ENCODE data around the gene TRIM9. TPM values are rescaled to one million over a fixed set of nuclear protein-coding genes. Genes with fewer than 3 reads are reported as not detected.

Gene TRIM9
- total and polyA plus RNA-seq, 2 donors (not counting 3 experiments of a cell fraction or from before 2014, with no cell fraction given): not detected

- Histone ChIP-seq H4K20me1 (replicated peaks; ENCODE audit: control insufficient read depth, extremely low read depth, insufficient read depth, low read length) (no peaks in the 10 kb centered on the region), H3K9me3 (replicated peaks; ENCODE audit: control insufficient read depth, insufficient read depth, low read length) (no peaks in the 10 kb centered on the region), H3K4me1 (ENCODE audit: control insufficient read depth, extremely low read depth, insufficient read depth, low read length) (no peaks in the 10 kb centered on the region), H3K27me3 (ENCODE audit: control insufficient read depth in 2 of 2, insufficient read depth in 2 of 2, low read length in 2 of 2) (peaks cover 8 to 16% of the 10 kb centered on the region in 2 experiments), H3K9me1 (replicated peaks; ENCODE audit: control insufficient read depth, extremely low read depth, insufficient read depth, low read length) (no peaks in the 10 kb centered on the region), H3K36me3 (ENCODE audit: control insufficient read depth in 2 of 2, extremely low read depth in 1 of 2, insufficient read depth in 2 of 2, low read length in 2 of 2) (no peaks in the 10 kb centered on the region), H2AFZ (ENCODE audit: low read depth, low read length) (no peak overlapping the region), H3K27ac (ENCODE audit: insufficient read depth, low read depth, low read length) (no peak overlapping the region), H3K79me2 (ENCODE audit: control insufficient read depth, insufficient read depth, low read length) (no peaks in the 10 kb centered on the region), H3K4me2 (ENCODE audit: insufficient read depth, low read length) (no peak overlapping the region), H3K9ac (replicated peaks; ENCODE audit: extremely low read depth, insufficient read depth, low read length) (no peak overlapping the region), H3K4me3 (replicated peaks in 1 of 3; ENCODE audit: insufficient read depth in 1 of 3, low read depth in 1 of 3, low read length in 3 of 3) (no peak overlapping the region)
- intact Hi-C loops (cut with micrococcal nuclease): no loop called here
- FAIRE-seq: no peak
- POLR2A ChIA-PET: no interaction called here
- BruUV-seq (replicated peaks): no TSS peak
- no peak for DNase-seq (ENCODE audit: low read depth, low spot score)
- no peak for TF ChIP-seq EZH2 (IDR thresholded peaks at IDR 0.05; ENCODE audit: borderline replicate concordance, low read depth, low read length, severe bottlenecking)
- TF ChIP-seq FOS (IDR thresholded peaks at IDR 0.05; ENCODE audit: borderline replicate concordance, insufficient read depth, low read length): no peak
- TF ChIP-seq, protein P1, sequence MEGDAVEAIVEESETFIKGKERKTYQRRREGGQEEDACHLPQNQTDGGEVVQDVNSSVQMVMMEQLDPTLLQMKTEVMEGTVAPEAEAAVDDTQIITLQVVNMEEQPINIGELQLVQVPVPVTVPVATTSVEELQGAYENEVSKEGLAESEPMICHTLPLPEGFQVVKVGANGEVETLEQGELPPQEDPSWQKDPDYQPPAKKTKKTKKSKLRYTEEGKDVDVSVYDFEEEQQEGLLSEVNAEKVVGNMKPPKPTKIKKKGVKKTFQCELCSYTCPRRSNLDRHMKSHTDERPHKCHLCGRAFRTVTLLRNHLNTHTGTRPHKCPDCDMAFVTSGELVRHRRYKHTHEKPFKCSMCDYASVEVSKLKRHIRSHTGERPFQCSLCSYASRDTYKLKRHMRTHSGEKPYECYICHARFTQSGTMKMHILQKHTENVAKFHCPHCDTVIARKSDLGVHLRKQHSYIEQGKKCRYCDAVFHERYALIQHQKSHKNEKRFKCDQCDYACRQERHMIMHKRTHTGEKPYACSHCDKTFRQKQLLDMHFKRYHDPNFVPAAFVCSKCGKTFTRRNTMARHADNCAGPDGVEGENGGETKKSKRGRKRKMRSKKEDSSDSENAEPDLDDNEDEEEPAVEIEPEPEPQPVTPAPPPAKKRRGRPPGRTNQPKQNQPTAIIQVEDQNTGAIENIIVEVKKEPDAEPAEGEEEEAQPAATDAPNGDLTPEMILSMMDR (IDR thresholded peaks at IDR 0.05; ENCODE audit: extremely low read depth in 1 of 2, insufficient read depth in 1 of 2, low read depth in 1 of 2, low read length in 2 of 2): no peak
- TF ChIP-seq, protein P2, sequence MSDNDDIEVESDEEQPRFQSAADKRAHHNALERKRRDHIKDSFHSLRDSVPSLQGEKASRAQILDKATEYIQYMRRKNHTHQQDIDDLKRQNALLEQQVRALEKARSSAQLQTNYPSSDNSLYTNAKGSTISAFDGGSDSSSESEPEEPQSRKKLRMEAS (IDR thresholded peaks at IDR 0.05; ENCODE audit: insufficient read depth, insufficient read length): no peak
- TF ChIP-seq POLR2A (IDR thresholded peaks at IDR 0.05; ENCODE audit: low read depth, low read length): no peak
- dilution Hi-C loops (cut with MboI; ENCODE audit: extremely low pct_ligation_motif_present, low sequenced_read_pairs): no loop called here
- CTCF ChIA-PET: no interaction called here
Observed at GRCh38 chr14:51008446-51008845, 86.5 kb downstream of the TRIM9 start.

- dilution Hi-C loops (cut with MboI; ENCODE audit: extremely low pct_ligation_motif_present, low sequenced_read_pairs) (no loop called here), intact Hi-C loops (cut with micrococcal nuclease) (no loop called here)
- no peak for FAIRE-seq
- no peak overlapping the region for H2AFZ ChIP-seq (ENCODE audit: low read depth, low read length)
- H3K27ac ChIP-seq (ENCODE audit: insufficient read depth, low read depth, low read length): no peak overlapping the region
- no peaks in the 10 kb centered on the region for H3K9me1 ChIP-seq (replicated peaks; ENCODE audit: control insufficient read depth, extremely low read depth, insufficient read depth, low read length)
- H3K4me2 ChIP-seq (ENCODE audit: insufficient read depth, low read length): no peak overlapping the region
- no peaks in the 10 kb centered on the region for H3K9me3 ChIP-seq (replicated peaks; ENCODE audit: control insufficient read depth, insufficient read depth, low read length)
- H3K79me2 ChIP-seq (ENCODE audit: control insufficient read depth, insufficient read depth, low read length): no peaks in the 10 kb centered on the region
- TF ChIP-seq GATA2 (IDR thresholded peaks at IDR 0.05; ENCODE audit: insufficient read depth, insufficient read length, low read depth, low read length) (no peak), JUN (IDR thresholded peaks at IDR 0.05; ENCODE audit: borderline replicate concordance, insufficient read depth, insufficient read length, low read depth) (no peak), EZH2 (IDR thresholded peaks at IDR 0.05; ENCODE audit: borderline replicate concordance, low read depth, low read length, severe bottlenecking) (no peak), MYC (IDR thresholded peaks at IDR 0.05; ENCODE audit: low read depth, low read length) (no peak), POLR2AphosphoS5 (IDR thresholded peaks at IDR 0.05; ENCODE audit: insufficient read depth, low read depth, low read length) (no peak), FOS (IDR thresholded peaks at IDR 0.05; ENCODE audit: borderline replicate concordance, insufficient read depth, low read length) (no peak), POLR2A (IDR thresholded peaks at IDR 0.05; ENCODE audit: low read depth, low read length) (no peak)
- TF ChIP-seq, protein P2 (IDR thresholded peaks at IDR 0.05; ENCODE audit: insufficient read depth, insufficient read length): no peak
- TF ChIP-seq, protein P1 (IDR thresholded peaks at IDR 0.05; ENCODE audit: extremely low read depth in 1 of 2, insufficient read depth in 1 of 2, low read depth in 1 of 2, low read length in 2 of 2): no peak
- POLR2A ChIA-PET: no interaction called here
- no peak for DNase-seq (ENCODE audit: low read depth, low spot score)
- no peak overlapping the region for H3K4me3 ChIP-seq (replicated peaks in 1 of 3; ENCODE audit: insufficient read depth in 1 of 3, low read depth in 1 of 3, low read length in 3 of 3)
- H3K36me3 ChIP-seq (ENCODE audit: control insufficient read depth in 2 of 2, extremely low read depth in 1 of 2, insufficient read depth in 2 of 2, low read length in 2 of 2): no peaks in the 10 kb centered on the region
- H3K9ac ChIP-seq (replicated peaks; ENCODE audit: extremely low read depth, insufficient read depth, low read length): no peak overlapping the region
- CTCF ChIA-PET: no interaction called here
- H3K4me1 ChIP-seq (ENCODE audit: control insufficient read depth, extremely low read depth, insufficient read depth, low read length): no peaks in the 10 kb centered on the region
- no peaks in the 10 kb centered on the region for H4K20me1 ChIP-seq (replicated peaks; ENCODE audit: control insufficient read depth, extremely low read depth, insufficient read depth, low read length)
- H3K27me3 ChIP-seq (ENCODE audit: control insufficient read depth in 2 of 2, insufficient read depth in 2 of 2, low read length in 2 of 2): peaks cover 8 to 25% of the 10 kb centered on the region in 2 experiments
- BruUV-seq (replicated peaks): no TSS peak
Observed at GRCh38 chr14:51006781-51007211, 88.1 kb downstream of the TRIM9 start.

All from endothelial cell of umbilical vein (primary cell).